Inflammatory macrophage (primary cell): ENCODE measurements around the gene LAMA3.

Experiments
- DNase-seq, 2 donors: peaks; one replicate each; pipeline ENCODE4 v3.0.0-alpha.2; 2020 to 2022

The LAMA3 gene

DNA sequence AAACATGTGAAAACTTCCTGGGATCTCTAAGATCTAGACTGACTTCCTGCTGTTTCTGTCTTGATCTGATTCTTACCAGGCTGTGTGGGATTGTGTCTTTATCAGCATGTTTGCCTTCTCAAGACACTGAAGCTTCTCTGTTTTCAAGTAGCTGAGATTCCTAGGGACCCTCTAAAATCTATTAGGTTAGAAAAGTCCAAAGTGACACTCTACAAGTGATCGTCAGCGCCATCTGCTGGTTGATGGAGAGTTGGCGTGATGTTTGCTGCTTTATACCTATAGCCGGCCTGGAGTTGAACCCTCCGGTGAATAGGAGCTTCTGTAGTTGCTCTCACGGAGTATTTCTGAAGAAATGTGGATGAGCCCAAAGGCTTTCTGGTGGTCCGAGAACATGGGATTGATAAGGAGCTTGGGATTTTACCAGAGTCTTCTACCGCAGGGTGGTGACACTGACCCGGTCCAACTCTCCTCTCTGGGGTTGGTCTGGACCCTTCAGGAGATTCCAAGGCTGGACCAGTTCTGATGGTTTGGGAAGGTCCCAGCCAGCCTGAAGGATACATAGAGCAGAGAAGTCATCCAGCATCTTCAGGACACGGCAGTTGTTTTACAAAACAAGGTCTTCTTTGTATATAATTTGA is 229.3 kb downstream of the LAMA3 start:
- peak; percentile 77 to 80 for DNase-seq

DNA sequence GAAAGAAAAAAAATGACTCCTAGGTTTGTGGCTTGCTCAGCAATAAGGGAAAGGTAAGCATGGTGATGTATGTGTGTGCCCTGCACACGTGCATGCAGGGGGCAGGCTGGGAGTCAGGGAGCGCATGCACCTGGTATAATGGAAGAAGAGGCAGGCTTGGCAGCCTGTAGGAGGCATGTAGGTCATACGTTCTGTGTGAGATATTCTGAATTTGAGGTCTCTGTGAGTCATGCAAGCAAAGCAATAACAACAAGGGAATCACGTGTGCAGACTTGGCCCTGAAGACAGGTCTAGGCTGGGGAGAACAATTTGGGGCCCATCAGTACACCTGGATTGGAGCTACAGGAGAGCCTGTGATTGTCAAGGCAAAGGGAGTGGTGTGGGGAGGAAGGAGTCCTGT is 230.8 kb downstream of the LAMA3 start:
- DNase-seq = no peak

- no peak for DNase-seq
Measured at GRCh38 chr18:23921716-23922285, 232.5 kb downstream of the LAMA3 start.

DNA sequence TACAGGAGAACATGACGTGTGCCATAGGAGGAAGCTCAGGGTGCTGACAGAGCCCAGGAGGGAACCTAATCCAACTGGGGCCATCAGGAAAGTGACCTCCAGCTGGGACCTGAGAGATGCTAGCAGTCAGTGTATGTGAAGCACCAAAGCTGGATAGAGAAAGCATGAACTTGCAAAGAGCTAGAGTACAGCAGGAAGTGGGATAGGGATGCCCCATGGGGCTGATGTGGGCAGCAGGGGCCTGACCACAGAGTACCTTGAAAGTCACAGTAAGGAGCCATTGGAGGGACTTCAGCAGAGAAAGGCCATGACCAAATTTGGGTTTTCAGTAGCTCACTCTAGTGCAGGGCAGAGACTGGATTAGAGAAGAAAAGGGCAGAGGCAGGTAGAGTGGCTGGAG is 233.7 kb downstream of the LAMA3 start:
- no peak for DNase-seq

- no peak for DNase-seq
Measured at GRCh38 chr18:23924813-23925212, 235.6 kb downstream of the LAMA3 start.

DNA sequence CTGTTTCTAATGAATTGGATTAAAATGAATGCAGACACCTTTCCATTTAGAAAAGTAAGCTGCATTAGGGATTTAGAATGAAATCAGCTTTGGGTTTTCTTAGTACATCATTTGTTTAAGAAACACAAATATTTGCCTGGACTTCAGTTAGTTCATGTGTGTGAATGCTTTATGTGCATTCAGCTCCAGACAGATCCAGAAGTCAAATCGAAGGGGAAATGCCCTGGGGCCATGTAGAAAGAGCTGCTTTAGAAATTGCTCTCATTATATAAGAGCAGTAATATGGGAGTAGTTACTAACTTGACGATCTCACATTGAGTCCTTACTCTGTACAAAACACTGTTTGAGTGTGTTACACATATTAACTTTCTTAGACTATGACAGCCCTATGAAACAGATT is 237.3 kb downstream of the LAMA3 start:
- no peak for DNase-seq

- DNase-seq = no peak
Measured at GRCh38 chr18:23927821-23928746, 238.8 kb downstream of the LAMA3 start.

DNA sequence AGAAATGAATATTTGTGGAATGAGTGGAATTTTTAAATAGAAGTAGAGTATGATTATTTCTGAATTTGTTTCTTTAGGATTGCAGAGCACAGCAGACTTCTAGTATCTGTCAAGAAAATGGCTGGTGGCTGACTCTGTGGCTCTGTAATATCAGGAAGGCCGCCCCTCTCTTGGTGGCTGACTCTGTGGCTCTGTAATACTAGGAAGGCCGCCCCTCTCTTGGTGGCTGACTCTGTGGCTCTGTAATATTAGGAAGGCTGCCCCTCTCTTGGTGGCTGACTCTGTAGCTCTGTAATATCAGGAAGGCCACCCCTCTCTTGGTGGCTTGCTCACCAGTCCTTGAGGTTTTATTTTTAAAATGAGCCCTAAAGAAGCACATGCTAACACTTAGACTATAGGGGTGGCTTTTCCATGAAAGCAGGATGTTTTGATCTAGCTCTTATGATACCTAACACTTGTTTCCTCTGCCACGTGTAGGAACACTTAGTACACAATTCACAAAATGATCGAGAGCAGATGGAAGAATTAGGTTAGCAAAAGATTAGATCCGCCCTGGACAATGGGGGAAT is 240.2 kb downstream of the LAMA3 start:
- no peak for DNase-seq

DNA sequence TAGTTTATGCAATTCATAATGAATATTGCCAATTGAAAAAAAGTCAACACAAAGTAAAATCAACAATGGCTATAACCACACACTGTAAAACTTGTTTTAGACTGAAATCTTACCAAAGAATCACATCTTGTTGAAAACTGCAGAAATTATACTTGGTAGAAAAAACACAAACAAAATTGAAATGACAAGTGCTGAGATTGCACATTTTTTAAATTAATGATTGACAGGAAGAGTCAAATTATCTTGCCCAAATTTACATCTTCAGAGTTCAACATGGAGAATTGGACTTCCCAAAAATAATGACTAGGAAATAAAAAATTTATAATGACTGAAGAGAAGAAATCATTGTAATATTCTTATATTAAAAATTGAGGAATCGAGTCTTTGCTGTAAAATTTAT is 240.7 kb downstream of the LAMA3 start:
- DNase-seq = no peak

GRCh38 chr18:23932385-23933067 is 243.3 kb downstream of the LAMA3 start:
- no peak for DNase-seq

DNA sequence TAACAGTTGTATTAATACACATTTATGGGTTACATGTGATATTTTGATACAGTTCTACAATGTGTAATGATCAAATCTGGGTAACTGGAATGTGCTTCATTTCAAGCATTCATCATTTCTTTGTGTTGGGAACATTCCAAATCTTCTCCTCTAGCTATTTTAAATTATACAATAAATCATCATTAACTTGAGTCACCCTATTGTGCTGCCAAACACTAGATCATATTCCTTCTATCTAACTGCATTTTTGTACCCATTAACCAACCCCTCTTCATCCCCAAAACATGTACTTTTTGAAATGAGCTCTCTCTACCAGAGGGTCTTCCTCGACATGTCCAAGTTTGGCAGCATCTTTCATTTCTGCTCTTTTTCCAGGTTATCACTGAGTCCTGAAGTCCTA is 244.2 kb downstream of the LAMA3 start:
- no peak for DNase-seq

GRCh38 chr18:23934252-23934651 is 245.0 kb downstream of the LAMA3 start:
- no peak for DNase-seq

GRCh38 chr18:23934863-23935262 is 245.6 kb downstream of the LAMA3 start:
- no peak for DNase-seq

GRCh38 chr18:23935804-23936203 is 246.6 kb downstream of the LAMA3 start:
- DNase-seq = no peak

- DNase-seq = no peak
Measured at GRCh38 chr18:23936381-23936958, 247.2 kb downstream of the LAMA3 start.

DNA sequence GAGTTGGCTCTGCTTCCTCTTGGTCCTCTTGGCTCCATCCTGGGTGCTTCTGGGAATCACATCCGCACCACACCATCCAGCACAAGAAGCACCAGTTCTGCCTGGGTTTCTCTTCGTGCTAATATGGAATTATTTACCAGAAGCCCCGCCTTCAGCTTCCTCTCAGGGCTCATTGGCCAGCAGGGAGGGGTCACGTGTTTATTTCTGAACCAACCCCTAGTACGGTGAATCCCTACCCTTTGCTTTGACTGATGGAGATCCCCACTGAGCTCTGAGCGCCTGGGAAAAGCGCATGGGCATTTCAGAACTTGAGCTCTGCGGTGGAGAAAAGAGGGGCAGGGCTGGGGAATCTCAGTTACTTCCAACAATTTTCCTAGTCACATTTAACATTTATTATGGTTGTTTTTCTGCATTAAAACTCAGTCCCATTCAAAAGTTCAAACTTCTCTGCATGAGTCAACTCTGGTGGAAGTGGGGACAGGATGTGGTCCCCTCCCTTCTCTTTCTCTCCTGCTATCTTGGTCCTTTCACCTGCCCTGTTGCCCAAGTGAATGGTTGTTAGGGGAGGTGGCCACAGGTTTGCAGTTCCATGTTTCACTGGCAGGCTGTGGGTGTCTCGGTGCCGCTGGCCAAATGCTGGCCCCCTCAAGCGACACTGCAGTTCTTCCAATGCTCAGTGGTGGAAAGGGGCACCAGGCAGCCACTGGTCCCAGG is 248.9 kb downstream of the LAMA3 start:
- no peak for DNase-seq

DNA sequence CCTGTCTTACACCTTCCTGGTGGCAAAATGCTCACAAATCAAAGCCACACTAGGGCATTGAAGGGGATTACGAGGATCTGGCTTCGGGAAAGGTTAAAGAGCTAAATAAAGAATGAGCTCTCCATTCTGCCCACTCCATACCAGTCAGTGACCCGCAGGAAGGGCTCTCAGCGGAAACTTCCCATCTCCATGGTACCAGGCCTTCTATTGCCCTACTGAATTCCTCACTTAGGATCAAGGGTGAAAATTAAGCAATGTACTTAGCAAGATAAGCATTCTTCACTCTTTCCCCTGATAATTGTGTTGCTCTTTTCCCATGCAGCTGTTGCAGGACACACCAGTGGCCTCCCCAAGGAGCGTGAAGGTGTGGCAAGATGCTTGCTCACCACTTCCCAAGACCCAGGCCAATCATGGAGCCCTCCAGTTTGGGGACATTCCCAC is 249.7 kb downstream of the LAMA3 start:
- no peak for DNase-seq

GRCh38 chr18:23939366-23939765 is 250.1 kb downstream of the LAMA3 start:
- DNase-seq = no peak

GRCh38 chr18:23939896-23940295 is 250.6 kb downstream of the LAMA3 start:
- DNase-seq = no peak

GRCh38 chr18:23941791-23942190 is 252.5 kb downstream of the LAMA3 start:
- no peak for DNase-seq

- DNase-seq = no peak
Measured at GRCh38 chr18:23943104-23943503, 253.9 kb downstream of the LAMA3 start.
